ENCODE data around the gene PCCA. TPM values are rescaled to one million over a fixed set of nuclear protein-coding genes. Genes with fewer than 3 reads are reported as not detected.
"Not testable (repeated sequence)": the region's sequence is repeated elsewhere in the genome, so short reads cannot be mapped to it uniquely, and the experiment has no call there.

The PCCA gene
- polyA plus RNA-seq, 1 donor, result 27.5 TPM

DNA sequence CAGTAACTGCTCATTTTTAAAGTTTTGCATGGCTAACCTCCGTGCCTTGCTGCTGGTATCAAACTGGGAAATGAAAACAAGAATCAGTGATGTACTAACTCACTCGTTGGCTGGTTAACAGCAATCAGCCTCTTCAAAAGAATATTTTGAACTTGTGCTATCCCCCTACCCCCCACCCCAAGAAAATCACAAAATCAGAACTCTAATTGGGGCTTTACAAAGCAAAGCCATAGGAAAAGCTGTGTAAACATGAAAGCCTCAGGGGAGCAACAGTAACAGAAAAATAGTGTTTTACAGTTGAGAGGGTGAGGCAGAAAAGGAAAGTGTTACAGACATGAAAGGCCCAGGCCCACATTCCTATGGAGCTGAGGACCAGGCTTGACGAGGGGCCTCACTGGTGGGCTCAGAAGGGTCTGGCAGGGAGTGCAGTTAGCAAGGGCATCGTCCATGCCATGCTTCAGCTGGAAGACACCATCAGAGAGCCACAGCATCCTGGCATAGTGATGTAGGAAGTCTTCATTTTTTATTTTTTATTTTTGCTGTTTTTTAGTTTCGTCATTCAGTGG is 217.6 kb downstream of the PCCA start:
- no peak for DNase-seq

DNA sequence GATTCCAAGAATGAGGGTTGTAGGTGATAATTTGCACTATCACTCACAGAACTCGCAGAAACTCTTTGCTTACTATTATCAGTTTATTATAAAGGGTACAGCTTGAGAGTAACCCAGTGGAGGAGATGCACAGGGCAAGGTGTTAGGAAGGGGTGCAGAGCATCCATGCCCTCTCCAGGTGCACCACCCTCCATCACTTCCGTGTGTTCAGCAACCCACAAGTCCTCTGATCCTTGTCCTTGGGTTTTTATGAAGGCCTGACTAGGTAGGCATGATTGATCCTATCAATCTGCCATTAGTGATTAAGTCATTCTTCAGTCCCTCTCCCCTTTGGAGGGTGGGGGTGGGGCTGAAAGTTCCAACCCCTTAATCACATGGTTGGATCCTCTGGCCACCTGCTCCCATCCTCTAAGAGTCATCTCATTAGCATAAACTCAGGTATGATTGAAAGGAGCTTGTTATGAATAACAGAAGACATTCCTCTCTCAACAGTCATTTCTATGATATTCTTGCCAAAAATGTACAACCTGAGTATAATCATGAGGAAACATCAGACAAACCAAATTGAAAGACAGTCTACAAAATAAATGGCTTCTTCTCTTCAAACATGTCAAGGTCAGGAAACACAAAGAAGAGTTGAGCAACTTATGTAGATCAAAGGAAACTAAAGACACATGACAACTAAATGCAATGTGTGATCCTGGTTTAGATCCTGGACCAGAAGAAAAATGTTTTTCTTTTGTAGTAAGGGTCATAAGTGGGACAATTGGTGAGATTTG is 225.4 kb downstream of the PCCA start:
- no peak for DNase-seq

DNA sequence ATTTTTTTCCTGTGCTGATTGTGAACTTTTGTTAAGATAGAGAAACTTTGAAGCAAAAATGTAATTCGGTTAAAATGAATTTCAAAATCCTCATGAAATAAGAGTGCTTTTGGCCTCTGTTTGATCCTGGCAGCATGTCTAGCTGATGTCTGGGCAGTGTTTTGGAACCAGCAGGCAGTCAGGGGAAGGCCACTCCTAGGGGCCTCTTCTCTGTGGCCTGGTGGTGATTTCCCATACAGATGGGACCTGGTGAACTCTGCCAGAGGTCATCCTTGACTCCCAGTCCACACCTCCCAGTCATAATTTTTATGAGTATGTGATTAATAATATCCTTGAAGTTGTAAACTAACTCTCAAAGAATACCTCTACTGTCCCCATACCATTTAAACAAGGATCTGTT is 226.6 kb downstream of the PCCA start:
- DNase-seq, result no peak

DNA sequence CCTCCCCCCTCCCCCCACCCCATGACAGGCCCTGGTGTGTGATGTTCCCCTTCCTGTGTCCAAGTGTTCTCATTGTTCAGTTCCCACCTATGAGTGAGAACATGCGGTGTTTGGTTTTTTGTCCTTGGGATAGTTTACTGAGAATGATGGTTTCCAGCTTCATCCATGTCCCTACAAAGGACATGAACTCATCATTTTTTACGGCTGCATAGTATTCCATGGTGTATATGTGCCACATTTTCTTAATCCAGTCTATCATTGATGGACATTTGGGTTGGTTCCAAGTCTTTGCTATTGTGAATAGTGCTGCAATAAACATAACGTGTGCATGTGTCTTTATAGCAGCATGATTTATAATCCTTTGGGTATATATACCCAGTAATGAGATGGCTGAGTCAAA is 229.6 kb downstream of the PCCA start:
- DNase-seq, result not testable (repeated sequence)

DNA sequence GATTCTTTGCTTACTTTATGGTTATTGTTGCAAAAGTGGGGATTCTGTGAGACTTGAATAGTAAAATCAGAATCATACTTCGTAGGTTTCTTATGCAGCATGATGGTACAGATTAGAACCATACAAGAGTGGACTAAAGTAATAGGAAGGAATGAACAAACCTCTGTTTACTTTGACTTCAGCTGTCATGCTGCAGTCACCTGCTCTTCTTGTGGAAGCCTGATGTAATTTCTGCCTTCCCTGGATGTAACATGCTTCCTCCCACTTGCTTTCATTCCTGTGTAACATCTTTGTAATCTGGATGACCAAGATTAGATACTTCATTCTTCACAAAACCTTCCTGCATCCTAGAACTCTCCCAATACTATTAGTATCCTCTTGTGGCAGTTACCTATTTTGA is 235.0 kb downstream of the PCCA start:
- DNase-seq, result no peak

DNA sequence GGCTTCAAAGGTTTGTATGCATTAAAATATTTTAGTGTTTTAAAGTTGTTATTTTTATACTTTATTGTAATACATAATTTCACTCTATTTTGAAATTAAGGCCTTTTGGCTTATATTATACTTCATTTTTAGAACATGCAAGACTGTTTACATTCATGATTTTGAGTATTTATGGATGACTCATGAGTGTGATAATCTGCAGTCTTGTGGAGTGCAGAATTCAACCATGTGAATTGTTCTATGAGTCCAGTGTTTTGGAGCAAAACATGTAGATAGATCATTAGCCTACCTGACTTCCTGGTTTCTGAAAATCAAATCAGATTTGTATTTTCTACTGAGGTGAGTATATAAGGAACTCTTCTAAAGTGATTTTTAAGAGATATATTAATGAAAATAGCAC is 241.8 kb downstream of the PCCA start:
- DNase-seq, result no peak

DNA sequence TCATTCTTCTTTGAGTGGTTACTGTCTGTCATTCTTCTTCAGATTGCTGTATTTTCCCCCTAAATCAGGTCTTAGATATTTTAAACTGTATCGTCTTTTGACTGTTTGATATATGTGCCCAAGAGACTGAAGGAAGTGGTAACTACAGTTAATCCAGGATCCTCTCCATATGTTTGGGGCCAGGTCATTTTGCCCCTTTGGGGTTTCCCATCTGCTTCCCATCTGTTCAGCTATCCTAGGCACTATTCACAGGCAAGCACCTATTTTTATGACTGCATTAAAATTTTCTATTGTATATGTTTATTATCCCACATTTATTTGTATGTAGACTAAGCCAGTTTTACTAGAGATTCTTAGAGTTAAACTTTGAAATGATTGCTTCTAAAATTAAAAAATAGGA is 244.2 kb downstream of the PCCA start:
- no peak for DNase-seq

DNA sequence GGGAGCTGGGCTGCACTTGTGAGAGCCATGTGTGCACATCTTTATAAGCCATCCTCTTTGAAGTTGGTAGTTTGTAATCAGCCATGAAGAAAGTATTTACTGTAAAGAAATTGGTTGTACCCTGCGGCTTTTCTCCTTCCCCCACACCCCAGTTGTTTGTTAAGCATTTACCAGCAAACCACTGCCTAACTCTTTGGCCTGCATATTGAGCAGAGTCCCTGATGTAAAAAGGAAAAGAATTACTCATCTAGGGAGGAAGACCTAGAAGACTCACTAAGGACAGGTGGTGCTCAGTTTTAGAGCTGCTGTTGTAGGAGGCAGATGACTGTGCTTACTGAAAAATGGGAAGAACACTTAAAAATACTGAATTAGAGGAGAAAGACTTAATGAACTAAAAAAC is 245.3 kb downstream of the PCCA start:
- DNase-seq, result no peak

DNA sequence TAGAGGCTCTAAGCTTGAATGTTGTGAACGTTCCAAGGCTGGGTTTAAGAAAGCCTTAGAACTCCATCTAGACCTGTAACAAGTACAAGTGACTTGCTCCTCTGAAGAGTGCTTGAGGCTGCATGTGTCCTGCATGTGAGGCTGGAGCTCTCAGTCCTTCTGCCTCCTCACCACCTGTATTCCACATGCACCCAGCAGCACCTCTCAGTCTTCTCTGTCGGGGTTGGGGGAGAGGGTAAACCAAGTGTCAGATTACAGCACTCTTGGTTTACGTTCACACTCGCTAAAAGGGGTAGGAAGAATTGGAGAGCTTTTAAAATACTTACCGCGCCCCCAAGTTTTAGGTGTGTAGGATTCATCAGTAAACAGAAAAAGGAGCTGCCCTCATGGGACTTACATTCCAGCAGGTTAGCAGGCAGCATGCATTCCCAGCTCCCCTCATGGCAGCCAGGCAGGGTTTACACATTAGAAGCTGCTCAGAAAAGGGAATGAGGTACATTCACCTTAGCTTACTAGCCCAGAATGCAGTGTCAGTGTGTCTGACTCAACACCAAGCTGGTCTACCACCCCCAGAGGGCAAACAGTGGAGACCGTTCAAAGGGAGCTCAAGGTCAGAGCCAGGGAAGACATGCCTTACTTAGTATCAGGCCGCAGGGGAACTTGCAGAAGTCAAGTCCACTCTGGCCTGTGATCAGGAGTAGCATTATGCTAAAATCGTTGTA is 248.1 kb downstream of the PCCA start:
- DNase-seq, result no peak

DNA sequence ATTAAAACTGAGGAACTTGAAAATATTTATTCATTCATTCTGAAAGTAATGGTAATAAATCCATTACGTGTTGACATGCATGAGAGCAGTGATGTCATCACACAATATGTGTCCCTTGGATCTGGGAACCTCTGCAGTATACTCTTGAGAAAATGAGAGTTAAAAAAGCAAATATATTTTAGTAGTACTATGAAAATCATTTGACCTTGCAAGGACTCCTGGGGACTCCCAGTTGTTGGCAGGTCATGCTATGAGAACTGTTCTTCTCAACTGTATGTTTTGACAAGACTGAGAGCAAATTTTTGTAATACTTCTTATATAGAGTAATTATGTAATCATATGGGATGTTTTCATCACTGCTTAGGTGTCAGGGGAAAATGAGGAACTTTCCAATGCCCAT is 249.4 kb downstream of the PCCA start:
- no peak for DNase-seq

DNA sequence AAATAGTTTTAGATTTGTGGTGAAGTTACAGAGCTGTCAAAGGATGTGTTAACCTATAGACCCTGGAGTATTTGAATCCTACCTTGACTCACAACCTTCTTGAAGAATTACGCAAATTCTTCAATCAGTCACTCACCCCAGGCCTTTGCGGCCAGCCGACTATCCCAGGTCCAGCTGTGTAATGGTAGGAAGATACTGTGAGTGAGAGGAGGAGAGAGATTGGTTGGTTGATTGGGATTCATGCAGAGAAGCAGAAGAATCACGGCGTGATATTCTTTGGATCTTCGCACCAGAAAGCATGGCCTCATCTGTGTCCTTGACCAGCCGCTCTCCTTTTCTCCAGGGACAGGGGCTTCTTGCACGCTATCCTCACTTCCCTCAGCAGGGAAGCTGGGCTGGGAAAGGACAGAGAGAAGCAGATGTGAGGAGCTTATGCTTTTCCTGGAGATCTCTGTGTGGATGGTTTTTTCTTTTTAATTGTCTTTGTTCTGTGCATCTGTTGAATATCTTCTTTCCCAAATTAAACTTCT is 250.6 kb downstream of the PCCA start:
- DNase-seq, result no peak

DNA sequence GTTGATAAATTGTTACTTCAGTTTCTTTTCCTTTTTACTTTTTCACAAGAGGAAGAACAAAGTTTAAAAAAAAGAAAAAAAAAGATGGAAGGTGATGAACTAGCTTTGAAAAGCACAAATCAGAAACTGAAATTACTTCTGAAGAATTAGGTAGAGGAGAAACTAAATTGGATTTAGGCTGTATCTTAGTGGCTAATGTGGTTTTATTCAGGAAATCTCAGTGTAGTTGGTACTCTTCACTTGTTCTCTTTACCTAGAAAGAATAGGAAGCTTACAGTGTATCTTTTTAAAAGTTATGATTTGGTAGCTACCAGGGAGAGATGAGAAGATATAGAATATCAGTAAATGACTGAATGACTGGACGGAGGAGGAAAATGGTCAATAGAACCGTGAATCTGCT is 252.0 kb downstream of the PCCA start:
- DNase-seq, result no peak

DNA sequence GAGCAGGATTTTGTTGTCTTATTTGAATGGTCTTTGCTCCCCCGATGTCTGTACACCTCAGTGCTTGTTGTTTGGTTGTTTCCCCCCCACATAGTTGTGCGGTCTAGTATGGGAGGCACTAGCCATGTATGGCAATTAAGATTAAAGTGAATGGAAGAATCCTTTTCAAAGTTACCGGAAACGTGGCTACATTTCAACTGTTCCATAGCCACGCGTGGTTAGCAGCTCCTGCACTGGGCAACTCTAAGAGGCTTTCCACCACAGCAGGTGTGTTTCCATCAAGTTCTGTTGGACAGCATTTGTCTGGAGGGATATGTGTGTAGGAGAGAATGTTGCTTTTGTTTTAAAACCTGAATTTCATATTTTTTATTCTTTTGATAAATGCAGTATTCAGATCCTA is 252.4 kb downstream of the PCCA start:
- no peak for DNase-seq

DNA sequence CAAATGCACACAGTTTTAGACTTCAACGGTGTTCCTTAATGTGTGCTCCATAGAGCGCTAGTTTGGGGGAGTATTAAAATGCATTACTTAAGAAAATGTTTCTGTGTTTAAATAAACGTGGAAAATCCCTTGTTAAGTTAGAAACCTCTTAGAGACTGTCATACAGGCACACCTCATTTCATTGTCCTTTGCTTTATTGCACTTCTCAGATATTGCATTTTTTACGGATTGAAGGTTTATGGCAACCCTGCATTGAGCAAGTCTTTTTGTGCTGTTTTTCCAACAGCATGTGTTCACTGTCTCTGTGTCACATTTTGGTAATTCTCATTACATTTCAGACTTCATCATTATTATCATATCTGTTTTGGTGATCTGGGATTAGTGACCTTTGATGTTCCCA is 255.7 kb downstream of the PCCA start:
- DNase-seq, result no peak

DNA sequence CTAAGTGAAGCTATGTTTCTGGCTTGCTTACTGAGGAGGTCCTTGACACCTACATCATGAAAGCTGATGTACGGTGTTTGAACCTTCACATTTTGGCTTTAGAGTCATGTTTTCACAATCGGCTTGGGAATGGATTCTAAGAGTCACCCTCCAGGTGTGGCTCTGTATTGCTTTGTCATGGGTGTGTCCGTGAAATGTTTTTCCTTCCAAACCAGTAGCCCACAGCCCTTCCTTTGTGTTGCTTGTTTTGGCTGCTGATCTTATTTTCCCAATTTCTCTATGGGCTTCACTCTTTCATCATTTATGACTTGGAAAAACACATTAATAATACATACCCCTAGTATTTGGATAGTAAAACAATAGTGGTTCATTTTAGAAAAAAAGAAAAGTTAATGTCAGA is 259.1 kb downstream of the PCCA start:
- no peak for DNase-seq

DNA sequence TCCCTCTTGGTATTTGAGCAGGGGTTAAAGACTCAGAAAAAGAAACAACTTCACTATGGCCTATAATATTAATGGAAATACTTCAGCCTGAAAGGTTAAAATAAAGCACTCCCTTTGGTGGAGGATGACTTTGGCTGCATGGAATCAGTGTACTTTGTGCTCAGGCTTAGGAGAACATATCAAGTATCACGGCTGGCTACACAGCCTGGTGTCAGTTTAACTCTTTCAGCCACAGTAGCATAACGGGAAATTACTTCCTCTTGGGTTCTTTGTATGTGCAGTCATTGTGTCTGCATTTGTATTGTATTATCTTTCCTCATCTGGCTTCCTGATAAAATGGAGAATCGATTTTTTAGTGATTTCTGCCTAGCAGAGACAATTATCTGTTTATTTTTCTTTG is 260.7 kb downstream of the PCCA start:
- no peak for DNase-seq

DNA sequence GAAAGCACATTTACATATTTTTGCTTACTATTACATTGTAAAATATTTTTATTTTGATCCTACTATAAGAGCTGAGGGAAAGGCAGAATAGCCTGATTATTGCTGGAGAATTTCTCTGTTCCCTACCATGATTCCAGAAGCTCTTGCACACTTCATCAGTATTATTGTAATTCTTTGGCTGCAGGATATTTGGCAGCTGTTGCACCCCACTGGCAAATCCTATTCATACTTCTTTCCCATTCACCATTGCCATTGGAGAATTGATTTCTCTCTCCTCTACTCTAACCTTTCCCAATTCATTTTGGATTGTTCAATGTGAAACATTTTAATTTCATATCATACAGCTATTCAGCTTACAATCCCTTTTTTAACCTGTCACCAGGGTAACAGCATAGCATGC is 261.7 kb downstream of the PCCA start:
- DNase-seq, result no peak

DNA sequence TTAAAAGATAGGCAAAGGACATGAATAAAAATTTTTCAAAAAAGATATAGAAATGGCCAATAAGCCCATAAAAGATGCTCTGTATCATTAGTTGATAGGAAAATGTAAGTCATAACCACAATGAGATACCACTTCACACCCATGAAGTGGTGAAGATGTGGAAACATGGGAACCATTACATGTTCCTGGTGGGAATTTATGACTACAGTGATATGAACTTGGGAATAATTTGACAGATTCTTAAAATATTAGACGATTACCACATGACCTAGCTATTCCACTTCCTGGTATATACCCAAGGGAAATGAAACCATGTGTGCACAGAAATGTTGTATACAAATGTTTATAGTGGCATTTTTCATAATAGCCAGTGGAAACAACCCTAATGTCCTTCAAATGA is 267.5 kb downstream of the PCCA start:
- DNase-seq, result no peak

DNA sequence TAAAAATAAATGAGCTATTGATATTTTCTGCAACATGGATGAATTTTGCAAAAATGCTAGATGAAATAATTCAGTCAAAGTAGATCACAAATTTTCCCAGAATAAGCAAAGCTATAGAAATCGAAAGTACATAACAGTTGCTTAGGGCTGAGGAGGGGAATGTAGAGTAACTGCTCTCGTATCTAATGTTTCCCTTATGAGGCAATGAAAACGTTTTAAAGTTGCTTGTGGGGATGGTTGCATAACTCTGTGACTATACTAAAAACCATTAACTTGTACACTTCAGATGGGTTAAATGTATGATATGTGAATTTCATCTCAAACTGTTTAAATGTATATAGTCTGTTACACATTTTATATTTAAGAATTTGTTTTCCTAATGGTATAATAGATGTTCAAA is 268.0 kb downstream of the PCCA start:
- DNase-seq, result no peak

DNA sequence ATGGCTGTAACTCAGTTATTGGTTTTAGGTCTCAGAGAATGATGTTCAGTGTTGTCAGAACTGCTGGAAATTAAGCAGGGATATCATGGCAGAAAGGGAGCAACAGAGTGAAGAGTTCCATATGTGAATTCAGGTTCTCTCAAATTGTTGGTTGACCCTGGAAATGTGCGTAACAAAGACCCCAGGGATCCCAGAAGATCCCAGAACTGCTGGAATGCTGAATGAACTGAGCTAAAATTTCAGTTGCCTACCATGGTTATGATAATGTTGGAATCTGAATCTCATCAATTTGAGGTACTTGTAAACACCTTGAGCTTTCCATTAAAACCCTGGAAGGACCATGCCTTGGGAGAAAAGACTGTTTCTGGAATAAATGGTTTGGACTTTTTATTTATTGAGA is 268.9 kb downstream of the PCCA start:
- DNase-seq, result no peak

DNA sequence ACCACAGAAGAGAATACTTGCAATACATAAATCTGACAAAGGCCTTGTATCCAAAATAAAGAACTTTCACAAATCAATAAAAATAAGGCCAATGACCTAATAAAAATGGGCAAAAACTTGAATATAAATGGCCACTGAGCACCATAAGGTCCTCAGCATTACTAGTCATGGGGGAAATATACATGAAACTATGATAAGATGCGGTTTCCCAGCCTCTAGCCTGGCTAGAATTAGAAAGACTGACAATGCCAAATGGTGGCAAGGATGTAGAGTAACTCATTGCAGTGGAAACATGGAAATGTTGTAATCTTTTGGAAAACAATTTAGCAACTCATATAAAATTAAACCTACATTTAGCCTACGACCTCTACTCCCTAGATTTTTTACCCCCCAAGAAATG is 272.6 kb downstream of the PCCA start:
- no peak for DNase-seq

DNA sequence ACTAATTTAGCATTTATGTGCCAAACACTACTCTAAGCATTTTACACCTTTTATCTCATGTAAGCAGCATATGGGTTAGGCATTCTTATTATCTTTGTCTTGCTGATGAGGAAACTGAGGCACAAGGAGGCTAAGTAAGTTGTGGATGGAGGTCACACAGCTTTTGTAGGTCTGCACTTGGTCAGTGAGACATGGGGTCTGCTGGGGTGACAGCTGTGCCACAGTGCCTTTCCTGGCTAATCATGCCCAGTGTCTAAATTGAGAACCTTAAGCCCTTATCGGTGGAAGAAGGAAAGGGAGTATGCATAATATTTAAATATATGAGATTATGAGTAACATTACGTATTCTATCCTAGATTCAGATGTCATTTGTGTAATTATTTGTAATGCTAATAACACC is 273.5 kb downstream of the PCCA start:
- no peak for DNase-seq

DNA sequence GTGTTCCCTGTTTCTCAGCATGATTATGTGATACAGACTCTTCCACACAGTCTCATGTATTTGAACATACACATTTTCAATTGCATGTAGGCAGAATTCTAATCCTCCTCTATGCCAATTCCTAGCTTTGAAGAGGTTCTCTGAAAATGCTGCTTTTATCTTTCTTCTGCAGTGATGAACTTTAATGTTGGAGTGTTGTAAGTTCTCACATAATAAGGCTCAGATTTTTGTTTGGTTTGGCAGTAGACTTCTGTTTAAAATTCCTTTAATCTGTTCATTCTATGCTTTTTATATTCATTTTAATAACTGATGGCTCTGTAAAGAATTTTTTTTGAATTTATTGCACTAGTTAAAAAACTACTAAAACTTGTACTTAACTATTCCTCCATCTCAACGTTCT is 273.9 kb downstream of the PCCA start:
- DNase-seq, result no peak

DNA sequence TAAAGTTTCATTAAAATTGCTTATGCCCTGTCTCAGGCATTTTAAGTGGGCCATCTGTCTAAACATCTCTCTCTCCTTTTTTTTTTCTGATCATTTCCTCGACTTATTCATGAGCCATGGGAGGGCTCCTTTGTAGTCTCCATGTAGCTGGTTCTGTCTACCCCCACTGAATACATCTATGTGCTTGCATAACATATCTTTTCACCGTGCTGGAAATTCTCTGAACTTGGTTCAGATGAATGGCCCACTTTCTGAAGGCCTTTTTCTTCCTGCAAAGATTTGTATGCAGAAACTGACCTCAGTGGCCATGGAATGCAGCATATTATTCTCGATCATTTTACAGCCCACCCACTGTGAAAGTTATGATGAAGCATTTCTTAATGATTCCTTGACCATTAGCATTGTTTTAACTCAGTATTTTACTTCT is 274.4 kb downstream of the PCCA start:
- DNase-seq, result no peak

Measured in hindlimb muscle (tissue), 1 donor.